HG03565 (cell line): ENCODE measurements around the gene ANO4.
"Not testable (repeated sequence)": the region's sequence is repeated elsewhere in the genome, so short reads cannot be mapped to it uniquely, and the experiment has no call there.

ENCODE experiments used
- ATAC-seq: cut with Tn5 transposase; IDR thresholded peaks from one replicate; pipeline ENCODE4 v1.9.1; 2021; ENCODE audit warnings: mild to moderate bottlenecking, moderate library complexity; ENCODE audit not compliant: unreplicated experiment

Gene ANO4

DNA sequence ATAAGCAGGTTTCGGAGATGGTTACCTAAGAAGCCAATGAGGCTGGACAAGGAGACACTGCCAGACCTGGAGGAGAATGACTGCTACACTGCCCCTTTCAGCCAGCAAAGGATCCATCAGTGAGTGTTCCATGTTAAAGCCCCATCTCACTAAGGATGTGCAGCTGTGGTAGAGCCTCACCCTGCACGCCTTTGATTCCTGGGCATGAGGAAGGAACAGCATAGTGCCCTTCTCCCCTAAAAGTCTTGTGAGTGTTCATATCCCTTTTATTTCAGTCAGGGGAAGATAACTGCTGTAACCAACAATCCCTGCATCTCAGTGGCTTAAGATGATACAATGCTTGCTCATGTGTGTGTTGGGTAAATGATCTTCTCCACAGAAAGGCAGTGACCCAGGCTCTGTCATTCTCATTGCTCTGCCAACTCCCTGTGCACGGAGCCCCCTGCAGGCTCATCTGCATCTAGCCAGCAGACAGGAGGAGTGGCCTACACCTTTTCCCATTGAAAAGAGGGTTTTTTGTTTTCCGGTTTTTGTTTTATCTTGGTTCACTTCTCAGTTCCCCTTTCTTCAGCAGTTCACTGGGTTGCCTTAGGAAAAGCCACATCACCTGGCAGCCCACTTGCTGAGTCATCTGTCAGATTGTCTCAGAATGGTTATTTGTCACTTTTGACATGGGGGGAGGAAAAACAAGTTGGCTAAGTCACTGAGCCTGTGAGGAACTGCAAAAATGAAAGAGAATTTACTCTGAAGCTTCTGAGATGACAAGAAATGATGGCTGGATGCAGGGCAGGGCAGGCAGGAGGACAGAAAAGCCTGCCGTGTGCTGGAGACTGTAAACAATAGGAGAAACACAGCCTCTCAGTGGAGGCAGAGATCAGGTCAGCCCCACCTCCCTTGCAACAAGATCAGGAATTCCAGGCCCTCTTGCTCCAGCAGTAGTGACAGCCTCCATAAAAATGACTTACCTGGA lies 193.3 kb downstream of the ANO4 start:
- ATAC-seq = peak; percentile 96

DNA sequence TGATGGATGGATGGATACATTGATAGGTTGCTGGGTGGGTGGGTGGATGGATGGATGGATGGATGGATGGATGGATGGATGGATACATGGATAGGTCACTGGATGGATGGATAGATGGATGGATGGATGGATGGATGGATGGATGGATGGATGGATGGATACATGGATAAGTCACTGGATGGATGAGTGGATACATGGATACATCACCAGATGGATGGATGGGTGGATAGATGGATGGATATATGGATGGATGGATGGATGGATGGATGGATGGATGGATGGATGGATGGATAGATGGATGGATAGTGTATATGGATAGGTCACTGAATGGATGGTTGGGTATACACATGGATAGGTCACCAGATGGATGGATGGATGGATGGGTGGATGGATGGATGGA lies 194.9 kb downstream of the ANO4 start:
- ATAC-seq = not testable (repeated sequence)

DNA sequence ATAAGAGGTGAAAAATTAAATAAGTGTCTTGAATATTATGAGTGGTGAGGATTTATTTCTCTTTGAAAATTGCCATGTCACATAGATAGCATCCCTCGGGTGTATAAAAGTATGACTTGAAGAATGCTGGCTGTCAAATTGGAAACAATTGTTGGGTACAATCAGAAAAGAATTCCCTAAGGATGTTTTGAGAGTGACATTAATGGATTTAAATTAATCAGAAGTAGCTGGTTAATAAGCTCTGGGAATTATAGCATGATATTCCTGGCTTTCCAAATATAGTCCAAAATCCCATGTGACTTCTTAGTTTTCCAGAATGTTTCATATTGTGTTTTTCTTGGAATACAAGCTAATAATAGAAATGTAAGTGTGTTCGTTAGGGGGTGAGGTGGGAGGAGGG lies 196.5 kb downstream of the ANO4 start:
- no peak for ATAC-seq

DNA sequence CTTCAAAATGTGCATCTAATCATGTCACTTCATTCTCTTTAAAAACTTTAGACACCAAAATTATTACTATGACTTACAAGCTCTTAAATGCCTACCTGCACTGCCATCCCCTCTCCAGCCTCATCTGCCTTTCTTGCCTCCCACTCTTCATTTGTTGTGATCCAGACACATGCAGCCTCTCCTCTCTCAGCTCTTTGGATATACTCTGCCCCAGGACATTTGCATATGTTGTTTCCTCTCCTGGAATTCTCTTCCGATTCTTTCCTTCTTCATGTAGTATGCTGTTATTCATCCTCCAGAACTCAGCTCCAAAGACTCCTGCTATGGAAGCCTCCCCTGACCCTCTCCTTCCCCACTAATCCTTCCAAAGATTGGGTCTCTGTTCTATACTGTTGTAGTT lies 197.6 kb downstream of the ANO4 start:
- no peak for ATAC-seq

DNA sequence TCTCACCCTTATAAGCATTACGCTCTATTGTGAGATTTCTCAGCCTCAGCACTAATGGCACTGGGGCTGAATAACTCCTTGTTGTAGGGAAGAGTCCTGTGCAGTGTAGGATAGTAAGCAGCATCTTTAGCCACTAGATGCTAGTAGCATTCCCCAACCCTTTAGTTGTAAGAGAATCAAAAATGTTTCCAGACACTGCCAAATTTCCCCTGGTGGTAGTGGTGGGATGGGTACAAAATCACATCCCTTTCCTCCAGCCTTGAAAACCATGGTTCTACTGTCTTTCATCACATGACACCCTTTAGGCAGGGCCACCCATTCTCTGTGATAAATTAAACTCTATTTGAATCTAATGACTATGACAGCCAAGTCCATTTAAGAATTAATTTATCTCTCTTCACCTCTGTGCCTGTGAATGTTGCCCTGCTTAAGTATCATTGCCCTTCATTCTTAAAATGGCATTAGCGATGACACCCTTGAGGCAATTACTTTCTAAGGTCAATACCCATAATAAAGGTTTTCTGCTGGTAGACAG lies 199.4 kb downstream of the ANO4 start:
- no peak for ATAC-seq

DNA sequence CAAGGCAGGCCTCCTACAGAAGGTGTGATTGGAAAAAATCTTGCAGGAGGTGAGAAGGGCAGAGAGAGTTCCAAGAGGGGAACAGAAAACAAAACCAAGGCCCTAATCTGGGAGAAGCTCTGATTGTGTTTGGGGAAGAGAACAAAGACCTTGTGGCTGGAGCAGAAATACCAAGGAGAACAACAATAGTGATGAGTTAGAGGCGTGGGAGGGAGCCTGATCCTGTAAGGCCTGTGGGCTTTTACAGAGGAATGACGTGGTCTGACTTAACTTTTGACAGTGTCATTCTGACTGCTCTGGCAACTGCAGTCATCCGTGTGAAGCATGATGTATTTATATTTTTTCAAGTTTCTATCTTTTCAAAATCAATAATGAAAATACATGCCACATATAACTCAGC lies 200.6 kb downstream of the ANO4 start:
- ATAC-seq = peak; percentile 65

DNA sequence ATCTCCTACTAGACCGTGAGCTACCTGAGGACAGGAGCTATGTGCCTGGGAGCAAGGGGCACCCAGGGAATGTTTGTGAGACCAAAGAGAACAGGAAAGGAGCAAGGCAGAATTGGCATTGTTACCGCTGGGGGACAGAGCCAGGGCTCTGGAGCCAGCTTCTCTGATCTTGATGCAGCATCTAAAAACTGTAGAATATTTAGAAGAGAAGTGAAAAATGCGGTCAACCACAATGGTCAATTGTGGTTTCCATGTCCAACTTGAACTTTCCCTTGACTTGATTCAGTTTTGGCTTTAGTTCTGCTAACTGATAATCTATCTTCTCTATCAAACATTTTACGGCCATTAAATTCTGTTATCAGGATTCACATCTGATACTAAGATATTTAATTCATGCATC lies 201.2 kb downstream of the ANO4 start:
- ATAC-seq = peak; percentile 88

DNA sequence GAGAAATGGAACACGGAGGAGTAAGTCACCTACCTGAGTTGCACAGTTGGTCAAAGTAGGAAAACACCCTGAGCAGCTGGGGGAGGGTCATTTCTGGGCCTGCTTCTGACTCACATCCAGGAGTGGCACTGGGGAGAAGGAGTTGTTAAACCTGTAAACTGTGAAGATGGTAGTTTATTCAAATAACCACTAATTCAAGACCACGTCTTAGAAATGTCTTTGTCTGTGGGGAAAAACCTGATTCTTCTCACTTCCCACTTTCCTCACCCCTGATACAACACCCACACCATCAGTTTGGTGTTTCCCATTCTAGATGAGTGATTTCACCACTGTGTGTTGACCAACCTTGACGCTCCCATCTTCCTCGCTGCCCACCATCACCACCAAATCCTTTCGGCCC lies 207.1 kb downstream of the ANO4 start:
- peak; percentile 68 for ATAC-seq

DNA sequence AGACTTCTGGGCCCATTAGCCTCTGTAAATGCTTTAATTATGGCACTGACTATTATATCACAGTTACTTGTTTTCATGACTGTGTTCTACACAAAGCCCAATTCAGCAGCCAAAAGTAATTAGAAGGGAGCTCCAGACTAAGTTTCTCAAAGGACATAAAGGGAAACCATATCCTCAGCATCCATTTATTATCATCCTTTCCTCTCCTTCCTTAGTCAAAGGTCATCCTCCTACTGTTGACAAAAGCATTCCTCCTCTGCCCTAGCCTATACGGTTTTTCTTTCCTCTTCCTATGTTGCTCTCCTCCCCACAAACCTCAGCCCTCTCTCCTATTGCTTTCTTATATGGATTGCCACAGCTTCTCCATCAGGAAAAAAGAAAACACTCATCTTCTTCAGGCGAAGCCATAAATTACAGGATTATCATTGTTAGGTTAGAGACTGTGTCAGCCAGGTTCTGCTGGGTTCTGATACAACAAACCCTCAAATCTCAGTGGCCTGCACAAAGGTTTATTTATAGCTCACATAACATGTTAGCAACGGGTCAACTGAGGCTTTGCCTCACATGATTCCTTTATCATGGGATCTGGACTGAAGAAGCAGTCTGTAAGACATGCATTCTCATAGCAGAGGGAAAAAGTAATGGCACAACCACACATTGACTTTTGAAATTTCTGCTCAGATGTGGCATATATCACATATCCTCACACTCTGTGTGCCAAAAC lies 208.3 kb downstream of the ANO4 start:
- no peak for ATAC-seq

DNA sequence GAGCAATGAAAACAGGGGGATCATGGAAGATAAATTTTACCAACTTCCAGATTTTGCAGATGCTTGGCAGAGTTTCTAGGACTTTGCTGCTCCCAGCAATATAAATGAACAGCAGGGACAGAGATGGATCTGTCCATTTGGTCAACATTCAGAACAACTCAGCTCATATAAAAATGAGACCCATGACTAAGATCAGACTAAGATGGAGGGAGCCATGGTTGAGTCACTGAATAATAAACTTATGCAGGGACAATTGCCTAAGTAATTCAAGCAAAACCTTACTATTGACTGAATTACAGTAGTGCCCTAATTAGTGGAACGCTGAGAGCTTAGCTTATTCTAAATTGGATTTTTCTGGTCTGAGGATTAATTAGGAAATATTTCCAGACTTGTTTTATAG lies 210.3 kb downstream of the ANO4 start:
- no peak for ATAC-seq

DNA sequence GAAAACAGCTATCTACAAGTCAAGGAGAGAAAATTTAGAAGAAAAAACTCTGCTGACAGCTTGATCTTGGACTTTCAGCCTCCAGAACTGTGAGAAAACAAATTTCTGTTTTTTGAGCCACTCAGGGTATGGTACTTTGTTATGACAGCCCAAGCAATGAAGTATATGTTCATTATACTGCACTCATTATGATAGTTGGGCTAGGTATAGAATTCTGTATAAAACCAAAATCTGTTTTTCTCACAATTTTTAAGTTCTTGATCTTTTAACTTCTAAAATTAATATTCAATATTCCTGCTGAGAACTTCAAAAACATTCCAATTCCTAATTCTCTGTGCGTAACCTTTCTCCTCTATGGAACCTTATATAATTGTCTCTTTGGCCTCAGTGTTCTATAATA lies 214.7 kb downstream of the ANO4 start:
- no peak for ATAC-seq

DNA sequence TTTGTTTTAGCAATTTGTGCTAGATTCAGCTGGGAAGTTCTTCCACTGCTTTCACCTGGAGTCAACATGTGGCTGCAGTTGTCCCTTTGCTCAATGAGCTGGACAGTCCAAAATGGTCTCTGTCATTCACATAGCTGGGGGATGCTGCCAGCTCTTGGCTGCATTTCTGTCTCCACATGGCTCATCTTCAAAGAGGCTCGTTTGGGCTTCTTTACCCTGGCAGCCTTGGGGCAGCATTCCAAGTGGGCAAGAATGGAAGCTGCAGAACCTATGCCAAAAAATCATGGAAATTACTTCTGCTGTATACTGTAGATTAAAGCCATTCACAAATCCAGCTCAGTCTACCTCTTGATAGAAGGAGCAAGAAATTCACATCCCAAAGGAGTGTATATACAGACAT lies 216.3 kb downstream of the ANO4 start:
- no peak for ATAC-seq

DNA sequence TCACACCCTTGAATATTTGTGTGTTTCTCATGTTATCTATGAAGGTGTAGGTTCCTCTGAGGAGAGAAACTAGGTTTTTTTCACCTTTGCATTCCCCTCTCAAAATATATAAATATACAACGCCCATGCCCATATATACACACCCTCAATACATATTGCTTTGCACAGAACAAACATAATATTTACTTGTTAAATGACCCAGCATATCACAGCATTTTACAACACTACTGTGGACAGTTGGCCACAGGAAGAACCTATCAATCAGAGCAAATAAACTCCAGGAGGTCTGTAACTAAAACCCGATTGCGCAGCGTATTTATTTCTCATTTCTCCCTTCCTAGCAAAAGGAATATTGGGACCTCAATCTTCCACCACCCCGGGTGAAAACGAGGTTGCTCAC lies 219.4 kb downstream of the ANO4 start:
- ATAC-seq = no peak

DNA sequence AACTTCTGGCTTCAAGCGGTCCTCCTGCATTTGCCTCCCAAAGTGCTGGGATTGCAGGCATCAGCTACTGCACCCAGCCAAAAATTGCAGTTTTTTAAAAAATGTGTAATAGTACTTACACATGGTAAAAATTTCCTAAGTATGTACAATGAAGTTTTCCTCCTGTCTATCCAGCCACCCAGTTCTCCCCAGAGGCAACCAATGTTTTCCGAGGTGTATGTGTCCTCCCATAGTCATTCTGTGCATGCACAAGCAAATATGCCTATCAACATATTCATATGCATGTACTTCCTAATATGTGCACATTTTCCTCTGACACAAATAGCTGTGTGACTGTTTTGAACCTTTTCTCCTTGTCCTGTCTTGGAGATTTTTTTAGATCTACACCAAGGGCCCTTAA lies 220.5 kb downstream of the ANO4 start:
- no peak for ATAC-seq

DNA sequence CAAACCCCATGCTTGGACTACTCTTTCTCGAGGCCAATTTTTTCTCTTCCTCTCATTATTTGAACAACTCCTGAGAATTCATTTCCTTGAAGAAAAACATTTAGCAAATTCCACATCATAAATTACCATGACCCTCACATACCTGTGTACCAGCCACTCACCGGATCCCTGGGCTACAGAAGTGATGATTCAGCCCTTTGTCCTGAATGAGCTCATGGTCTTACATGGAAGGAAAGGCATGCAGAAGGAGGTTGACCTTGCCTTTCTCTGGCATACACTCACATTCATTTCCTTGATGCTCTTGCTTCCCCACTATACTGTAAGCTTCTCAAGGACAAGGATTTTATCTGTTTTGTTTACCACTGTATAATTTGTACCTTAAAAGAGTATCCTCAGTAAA lies 224.0 kb downstream of the ANO4 start:
- ATAC-seq = no peak

DNA sequence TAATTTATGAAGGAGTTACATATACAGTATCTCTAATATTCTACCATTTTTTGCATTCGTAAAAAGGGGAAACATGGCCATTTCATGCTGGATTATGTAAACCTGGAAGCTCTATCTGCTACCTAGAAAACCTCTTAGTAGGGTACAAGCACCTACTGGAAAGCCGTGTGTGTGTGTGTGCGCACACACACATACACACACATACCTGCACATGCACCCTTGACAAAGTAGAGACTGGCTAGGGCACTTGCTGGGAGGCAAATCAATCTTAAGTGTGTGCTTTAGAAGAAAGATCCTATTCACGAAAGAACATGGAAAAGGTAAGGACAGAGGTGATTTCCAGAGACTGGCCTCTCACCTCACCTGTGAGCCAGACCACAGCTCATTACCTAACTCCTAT lies 224.6 kb downstream of the ANO4 start:
- no peak for ATAC-seq

DNA sequence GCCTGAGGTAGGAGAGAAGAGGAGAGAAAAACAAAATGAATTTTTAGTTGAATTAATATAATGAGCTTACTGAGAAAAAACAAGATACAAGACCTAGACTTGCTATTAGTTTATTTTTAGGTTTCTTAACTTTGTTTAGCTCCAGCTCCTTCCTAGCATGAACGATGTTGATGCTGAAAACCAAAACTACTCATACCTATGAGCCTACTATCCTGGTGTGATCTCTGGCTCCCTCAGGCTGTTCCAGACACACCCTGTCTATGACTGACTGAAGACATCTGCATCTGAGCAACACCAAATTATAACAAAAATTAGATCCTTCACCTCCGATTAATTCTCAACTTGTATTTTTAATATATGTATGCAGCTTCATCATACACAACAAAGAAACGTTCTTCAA lies 225.1 kb downstream of the ANO4 start:
- no peak for ATAC-seq

DNA sequence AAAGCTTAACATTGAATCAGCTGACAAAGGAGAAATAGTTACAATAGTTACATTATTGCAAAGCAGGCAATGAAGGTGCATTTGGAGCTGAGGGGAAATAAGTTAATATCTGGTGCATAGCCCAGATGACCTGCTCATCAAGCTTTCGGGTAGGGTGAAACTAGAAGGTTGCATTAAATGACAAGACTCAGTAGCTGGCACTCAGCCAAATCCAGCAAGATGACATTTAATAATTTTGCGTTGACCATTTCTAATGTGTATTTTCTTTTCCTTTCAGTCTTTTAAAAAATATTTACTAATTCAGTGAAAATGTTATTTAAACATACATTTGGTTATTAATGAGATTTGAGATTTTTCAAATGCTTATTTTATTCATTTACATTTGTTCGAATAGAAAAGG lies 226.9 kb downstream of the ANO4 start:
- no peak for ATAC-seq

DNA sequence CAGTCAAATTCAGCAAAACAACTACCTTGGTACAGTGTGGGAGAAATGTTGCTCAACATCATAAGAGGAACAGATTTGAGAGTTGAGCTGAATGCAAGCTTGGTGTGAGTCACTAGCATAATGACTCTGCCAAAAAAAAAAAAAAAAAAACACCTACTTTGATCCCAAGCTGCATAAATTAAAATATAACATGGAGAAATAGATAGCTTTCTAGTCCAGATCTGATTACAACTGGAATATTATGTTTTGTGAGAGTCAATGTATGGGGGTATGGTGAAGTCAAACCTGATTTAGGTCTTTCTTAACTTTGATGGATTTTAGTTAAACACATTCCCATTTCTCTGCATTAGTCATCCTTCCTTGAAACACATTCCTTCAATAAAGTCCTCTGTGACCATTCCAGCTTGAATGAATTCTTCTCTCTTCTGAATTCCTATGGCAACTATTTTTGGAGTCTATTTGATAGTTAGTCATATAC lies 227.4 kb downstream of the ANO4 start:
- no peak for ATAC-seq

DNA sequence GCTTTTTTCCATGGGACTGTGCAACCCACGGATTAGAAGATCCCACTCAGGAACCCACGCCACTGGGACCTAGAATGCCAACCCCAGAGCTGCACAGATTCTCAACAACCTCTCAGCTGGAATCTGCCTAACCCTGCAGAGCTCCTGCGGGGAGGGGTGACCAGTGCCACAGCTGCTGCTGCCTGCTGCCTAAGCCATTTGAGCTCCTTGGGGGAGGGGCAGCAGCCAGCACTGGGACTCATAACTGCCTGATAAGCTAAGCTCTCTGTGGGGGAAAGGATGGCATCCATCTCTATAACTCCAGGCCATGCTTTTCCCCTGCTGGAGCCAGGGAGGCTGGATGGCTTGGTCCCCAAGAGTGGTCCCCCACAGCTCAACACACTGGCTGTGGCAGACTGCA lies 232.6 kb downstream of the ANO4 start:
- no peak for ATAC-seq

DNA sequence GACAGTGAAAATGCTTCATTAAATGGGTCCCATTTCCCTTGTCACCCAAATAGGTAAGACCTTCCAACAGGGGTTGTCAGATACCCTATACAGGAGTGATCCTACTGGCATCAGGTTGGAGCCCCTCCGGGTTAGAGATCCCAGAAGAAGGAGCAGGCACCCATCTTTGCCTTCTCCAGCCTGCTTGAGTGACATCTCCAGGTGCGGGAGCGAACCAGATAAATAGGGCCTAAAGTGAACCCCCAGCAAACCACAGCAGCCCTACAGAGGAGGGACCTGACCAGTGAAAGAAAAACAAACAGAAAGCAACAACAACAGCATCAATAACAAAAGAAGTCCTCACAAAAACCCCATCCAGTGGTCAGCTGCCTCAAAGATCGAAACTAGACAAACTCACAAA lies 233.2 kb downstream of the ANO4 start:
- no peak for ATAC-seq
